GM18520 (cell line): ENCODE measurements around the gene TERC.
"Not testable (repeated sequence)": the region's sequence is repeated elsewhere in the genome, so short reads cannot be mapped to it uniquely, and the experiment has no call there.

Experiments
- ATAC-seq: cut with Tn5 transposase; IDR thresholded peaks from one replicate; pipeline ENCODE4 v1.9.1; 2021; ENCODE audit not compliant: unreplicated experiment

TERC gene

GRCh38 chr3:169772305-169772896 is 7.5 kb upstream of the TERC start:
- peak; percentile 3 for ATAC-seq

GRCh38 chr3:169771497-169772304 is 6.8 kb upstream of the TERC start:
- peak; percentile 21 for ATAC-seq

- ATAC-seq = no peak
These were observed 4.7 kb upstream of the TERC start, which contains the start of gene ACTRT3 for GRCh38 chr3:169769287-169770181. TSS of gene ACTRT3 (minus strand) at chr3:169769561. CDS start at chr3:169769520, 41 bp downstream.

- ATAC-seq = peak; percentile 15
These were observed 463 bp downstream of the TERC start for GRCh38 chr3:169764312-169764881.

GRCh38 chr3:169760479-169760878 is 4.4 kb downstream of the TERC start:
- no peak for ATAC-seq

- ATAC-seq = peak; percentile 48
These were observed 5.6 kb downstream of the TERC start for GRCh38 chr3:169759256-169759655.

GRCh38 chr3:169758359-169758994 is 6.4 kb downstream of the TERC start:
- no peak for ATAC-seq

GRCh38 chr3:169755488-169755887 is 9.4 kb downstream of the TERC start:
- no peak for ATAC-seq

GRCh38 chr3:169754711-169755110 is 10.1 kb downstream of the TERC start:
- no peak for ATAC-seq

GRCh38 chr3:169751875-169752274 is 13.0 kb downstream of the TERC start:
- ATAC-seq = no peak

- no peak for ATAC-seq
These were observed 14.2 kb downstream of the TERC start for GRCh38 chr3:169750665-169751064.

GRCh38 chr3:169748670-169749069 is 16.2 kb downstream of the TERC start:
- no peak for ATAC-seq

- ATAC-seq = no peak
These were observed 17.9 kb downstream of the TERC start for GRCh38 chr3:169746924-169747323.

- no peak for ATAC-seq
These were observed 20.4 kb downstream of the TERC start for GRCh38 chr3:169744366-169745054.

GRCh38 chr3:169739067-169739466 is 25.8 kb downstream of the TERC start:
- ATAC-seq = no peak

GRCh38 chr3:169731857-169732256 is 33.0 kb downstream of the TERC start:
- ATAC-seq = not testable (repeated sequence)

GRCh38 chr3:169722724-169723123 is 42.1 kb downstream of the TERC start:
- no peak for ATAC-seq

- ATAC-seq = not testable (repeated sequence)
These were observed 46.4 kb downstream of the TERC start for GRCh38 chr3:169718415-169718814.
